CD4-positive, CD25-positive, alpha-beta regulatory T cell (primary cell): ENCODE measurements around the gene DHRS7C. TPM values are rescaled to one million over a fixed set of nuclear protein-coding genes. Genes with fewer than 3 reads are reported as not detected.

ENCODE experiments used
- ATAC-seq, 2 donors: fragments of 150-1000 bp; cut with Tn5 transposase; one replicate each; pipeline ENCODE4 v1.10.0; 2021; ENCODE audit warnings: low read depth in 2 of 2, moderate number of reproducible peaks in 2 of 2, moderate library complexity in 1 of 2
- DNase-seq, 3 donors: peaks; one replicate each; pipeline versions ENCODE4 v3.0.0 to v3.0.0-alpha.2; 2012 to 2022; ENCODE audit warnings: mixed read lengths in 1 of 3
- H3K27ac ChIP-seq: one replicate; pipeline ENCODE4 v1.7.0; 2013; ENCODE audit warnings: mild to moderate bottlenecking, low read length; ENCODE audit not compliant: insufficient read depth, poor library complexity, severe bottlenecking
- H3K27me3 ChIP-seq: one replicate; pipeline ENCODE4 v1.7.0; 2013; ENCODE audit warnings: low read length; ENCODE audit not compliant: control insufficient read depth, insufficient read depth
- H3K36me3 ChIP-seq: one replicate; pipeline ENCODE4 v1.7.0; 2013; ENCODE audit warnings: mild to moderate bottlenecking, low read length, moderate library complexity; ENCODE audit not compliant: control insufficient read depth, insufficient read depth
- H3K4me1 ChIP-seq: 2 replicates; pipeline ENCODE4 v1.7.0; 2013; ENCODE audit warnings: mild to moderate bottlenecking, low read length; ENCODE audit not compliant: insufficient read depth, control insufficient read depth, poor library complexity, severe bottlenecking
- H3K4me3 ChIP-seq: one replicate; pipeline ENCODE4 v1.7.0; 2013; ENCODE audit warnings: low read depth, mild to moderate bottlenecking, low read length, moderate library complexity
- H3K9me3 ChIP-seq, 2 experiments: 1 replicate in 1 of 2; 2 replicates in 1 of 2; pipeline ENCODE4 v1.7.0; 2013; ENCODE audit warnings: low read length in 2 of 2, mild to moderate bottlenecking in 1 of 2, moderate library complexity in 1 of 2; ENCODE audit not compliant: control insufficient read depth in 2 of 2
- H3K27ac Mint-ChIP-seq, 3 donors: one replicate each; pipeline ENCODE4 v1.8.0; 2020 to 2022; ENCODE audit warnings: mild to moderate bottlenecking in 3 of 3, mixed read lengths in 3 of 3, moderate library complexity in 2 of 3
- H3K27me3 Mint-ChIP-seq: one replicate; pipeline ENCODE4 v1.8.0; 2022; ENCODE audit warnings: mild to moderate bottlenecking, mixed read lengths
- H3K36me3 Mint-ChIP-seq: one replicate; pipeline ENCODE4 v1.8.0; 2020; ENCODE audit warnings: mixed read lengths
- H3K4me1 Mint-ChIP-seq, 4 donors: one replicate each; pipeline ENCODE4 v1.8.0; 2020 to 2022; ENCODE audit warnings: mixed read lengths in 4 of 4, mild to moderate bottlenecking in 1 of 4
- H3K4me3 Mint-ChIP-seq, 4 donors: one replicate each; pipeline ENCODE4 v1.8.0; 2020 to 2022; ENCODE audit warnings: mild to moderate bottlenecking in 4 of 4, mixed read lengths in 4 of 4, moderate library complexity in 3 of 4
- H3K9me3 Mint-ChIP-seq, 7 donors: one replicate each; pipeline ENCODE4 v1.8.0; 2020 to 2022; ENCODE audit warnings: mixed read lengths in 7 of 7, mild to moderate bottlenecking in 3 of 7, moderate library complexity in 2 of 7
- polyA plus RNA-seq, 4 donors: library from polyadenylated mRNA; unstranded; fragments of 300-500 nt; fragmentation: Illumina TruSeq; gene quantifications; one replicate each; pipeline ENCODE4 v1.2.3, GENCODE V29; 2021
- total RNA-seq: library from RNA; stranded (reverse); gene quantifications from one replicate; pipeline ENCODE4 v1.2.3, GENCODE V29; 2022

The DHRS7C gene
- total and polyA plus RNA-seq, 5 donors from 2014 or later = not detected

DNA sequence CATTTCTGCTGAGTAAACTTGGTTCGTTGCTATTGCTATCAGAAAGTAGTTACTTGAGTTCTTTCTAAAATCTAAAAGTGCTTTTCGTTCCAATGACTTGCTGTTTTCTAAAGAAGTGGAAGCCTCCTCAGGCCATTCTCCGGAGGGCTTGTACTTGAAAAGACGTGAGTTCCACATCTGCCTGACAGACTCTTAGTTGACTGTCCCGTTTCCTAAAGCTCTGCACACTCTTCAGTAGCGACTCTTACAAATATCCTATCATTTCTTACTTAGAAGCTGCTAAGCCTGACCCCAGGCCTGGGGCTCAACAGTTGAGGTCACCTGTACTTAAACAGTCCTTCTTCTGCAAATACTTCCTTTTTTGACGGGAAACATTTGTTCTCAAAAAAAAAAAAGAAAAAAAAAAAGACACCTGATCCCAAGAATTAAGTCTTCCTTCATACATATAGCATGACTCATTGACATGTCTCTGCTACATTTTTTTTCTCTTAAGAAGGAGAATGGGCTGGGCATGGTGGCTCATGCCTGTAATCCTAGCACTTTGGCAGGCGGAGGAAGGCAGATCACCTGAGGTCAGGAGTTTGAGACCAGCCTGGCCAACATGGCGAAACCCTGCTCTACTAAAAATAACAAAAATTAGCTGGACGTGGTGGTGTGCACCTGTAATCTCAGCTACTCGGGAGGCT is 61.5 kb downstream of the DHRS7C start:
- H3K4me3 ChIP-seq = no peak overlapping the region
- H3K27me3 ChIP-seq = no peaks in the 10 kb centered on the region

DNA sequence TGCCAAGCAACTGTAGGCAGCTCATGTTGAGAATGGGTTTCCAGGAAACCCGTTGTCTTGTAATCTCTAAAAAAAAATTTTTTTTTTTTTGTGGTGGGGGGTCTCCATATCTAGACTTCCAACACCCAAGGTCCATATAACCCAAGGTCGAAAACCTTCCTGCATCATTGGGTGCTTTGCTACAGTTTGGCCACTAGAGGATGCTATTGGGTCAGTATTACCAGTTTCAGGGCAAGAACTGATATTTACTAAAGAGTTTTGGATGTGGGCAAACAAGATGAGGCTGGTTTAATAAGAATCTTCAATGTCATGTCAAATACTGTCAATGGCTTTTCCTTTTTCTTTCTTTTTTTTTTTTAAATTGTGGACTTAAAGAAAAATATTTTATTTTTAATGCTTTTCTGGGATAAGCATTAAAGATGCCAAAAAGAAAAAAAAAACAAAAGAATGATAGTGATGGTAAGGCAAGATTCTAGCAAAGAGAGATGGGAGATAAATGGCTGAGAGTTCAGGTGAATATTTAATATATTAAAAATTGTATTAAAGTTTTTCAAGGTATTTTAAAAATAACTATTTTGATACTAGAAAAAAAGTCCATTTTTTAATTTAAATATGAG is 62.2 kb downstream of the DHRS7C start:
- Histone ChIP-seq H3K36me3 (no peaks in the 10 kb centered on the region), H3K27me3 (no peaks in the 10 kb centered on the region), H3K27ac (no peak overlapping the region), H3K9me3 (no peaks in the 10 kb centered on the region), H3K4me3 (no peak overlapping the region), H3K4me1 (no peaks in the 10 kb centered on the region)
- Mint-ChIP-seq H3K36me3 (no peaks in the 10 kb centered on the region), H3K9me3 (peaks cover 0 to 5% (median 0%) of the 10 kb centered on the region in 7 donors), H3K27ac (no peak overlapping the region), H3K4me3 (no peak overlapping the region), H3K4me1 (no peaks in the 10 kb centered on the region), H3K27me3 (peaks cover 4% of the 10 kb centered on the region)
- ATAC-seq (peak in 1 of 2 donors; percentile 20), DNase-seq (peak in 2 of 3 donors; percentile 14 to 42)

More for the DNA sequence above, 61.5 kb downstream of the DHRS7C start:
- H3K9me3 Mint-ChIP-seq = peaks cover 0 to 5% (median 0%) of the 10 kb centered on the region in 7 donors
- H3K4me3 Mint-ChIP-seq = no peak overlapping the region
- no peak for ATAC-seq
- Histone ChIP-seq H3K9me3 (no peaks in the 10 kb centered on the region), H3K36me3 (no peaks in the 10 kb centered on the region), H3K4me1 (no peaks in the 10 kb centered on the region), H3K27ac (no peak overlapping the region)
- no peak for DNase-seq
- H3K27ac Mint-ChIP-seq = no peak overlapping the region
- peaks cover under 1% of the 10 kb centered on the region for H3K27me3 Mint-ChIP-seq
- H3K4me1 Mint-ChIP-seq = no peaks in the 10 kb centered on the region
- H3K36me3 Mint-ChIP-seq = no peaks in the 10 kb centered on the region

DNA sequence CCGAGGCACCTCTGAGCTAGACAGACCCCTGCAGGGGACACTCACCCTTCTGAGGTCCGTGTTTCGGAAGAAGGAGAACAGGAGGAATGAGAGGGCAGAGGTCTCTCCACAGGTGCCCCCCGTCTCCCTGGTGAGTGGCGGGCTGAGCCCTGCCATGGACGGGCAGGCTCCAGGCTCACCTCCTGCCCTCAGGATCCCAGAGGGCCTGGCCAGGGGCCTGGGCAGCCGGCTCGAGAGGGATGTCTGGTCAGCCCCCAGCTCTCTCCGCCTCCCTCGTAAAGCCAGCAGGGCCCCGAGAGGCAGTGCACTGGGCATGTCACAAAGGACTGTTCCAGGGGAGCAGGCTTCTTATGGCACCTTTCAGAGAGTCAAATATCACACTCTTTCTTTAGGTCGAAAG is 62.8 kb downstream of the DHRS7C start:
- H3K36me3 ChIP-seq = no peaks in the 10 kb centered on the region
- H3K4me3 Mint-ChIP-seq = no peak overlapping the region
- no peaks in the 10 kb centered on the region for H3K36me3 Mint-ChIP-seq
- H3K9me3 Mint-ChIP-seq = peaks cover 0 to 5% (median 0%) of the 10 kb centered on the region in 7 donors
- no peaks in the 10 kb centered on the region for H3K9me3 ChIP-seq
- no peaks in the 10 kb centered on the region for H3K4me1 ChIP-seq
- H3K27ac ChIP-seq = no peak overlapping the region
- ATAC-seq (no peak), DNase-seq (no peak)
- no peaks in the 10 kb centered on the region for H3K4me1 Mint-ChIP-seq
- no peak overlapping the region for H3K27ac Mint-ChIP-seq
- H3K27me3 Mint-ChIP-seq = peaks cover 4% of the 10 kb centered on the region
- no peak overlapping the region for H3K4me3 ChIP-seq
- H3K27me3 ChIP-seq = no peaks in the 10 kb centered on the region

DNA sequence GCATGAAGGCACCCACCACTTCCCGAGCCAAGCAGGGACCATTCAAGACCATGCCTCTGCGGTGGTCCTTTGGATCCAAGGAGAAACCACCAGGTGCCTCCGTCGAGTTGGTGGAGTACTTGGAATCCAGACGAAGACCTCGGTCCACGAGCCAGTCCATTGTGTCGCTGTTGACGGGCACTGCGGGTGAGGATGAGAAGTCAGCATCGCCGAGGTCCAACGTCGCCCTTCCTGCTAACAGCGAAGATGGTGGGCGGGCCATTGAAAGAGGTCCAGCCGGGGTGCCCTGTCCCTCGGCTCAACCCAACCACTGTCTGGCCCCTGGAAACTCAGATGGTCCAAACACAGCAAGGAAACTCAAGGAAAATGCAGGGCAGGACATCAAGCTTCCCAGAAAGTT is 63.4 kb downstream of the DHRS7C start:
- Mint-ChIP-seq H3K9me3 (peaks cover 0 to 5% (median 0%) of the 10 kb centered on the region in 7 donors), H3K27me3 (peaks cover 4% of the 10 kb centered on the region), H3K36me3 (no peaks in the 10 kb centered on the region), H3K4me3 (no peak overlapping the region), H3K4me1 (no peaks in the 10 kb centered on the region), H3K27ac (no peak overlapping the region)
- no peak for DNase-seq
- Histone ChIP-seq H3K27me3 (no peaks in the 10 kb centered on the region), H3K36me3 (no peaks in the 10 kb centered on the region), H3K27ac (no peak overlapping the region), H3K4me1 (no peaks in the 10 kb centered on the region), H3K4me3 (no peak overlapping the region), H3K9me3 (no peaks in the 10 kb centered on the region)
- ATAC-seq = no peak

DNA sequence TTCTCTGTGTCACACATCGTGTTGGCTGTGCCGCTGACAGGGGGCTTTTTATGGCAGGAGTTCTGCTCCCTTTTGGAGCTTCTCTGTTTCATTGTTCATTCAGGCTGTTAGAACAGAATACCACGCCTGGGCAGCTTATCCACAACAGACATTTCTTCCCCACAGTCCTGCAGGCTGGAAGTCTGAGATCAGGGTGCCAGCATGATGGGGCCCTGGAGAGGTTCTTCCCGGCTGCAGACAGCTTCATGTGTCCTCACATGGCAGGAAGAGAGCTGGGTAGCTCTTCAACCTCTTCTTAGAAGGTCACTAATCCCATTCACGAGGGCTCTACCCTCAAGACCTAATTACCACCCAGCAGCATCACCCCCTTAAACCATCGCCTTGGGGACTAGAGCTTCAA is 65.1 kb downstream of the DHRS7C start:
- Mint-ChIP-seq H3K27ac (no peak overlapping the region), H3K4me1 (no peaks in the 10 kb centered on the region), H3K4me3 (no peak overlapping the region), H3K36me3 (no peaks in the 10 kb centered on the region), H3K9me3 (peaks cover 0 to 5% (median 0%) of the 10 kb centered on the region in 7 donors), H3K27me3 (peaks cover 4% of the 10 kb centered on the region)
- ATAC-seq (no peak), DNase-seq (no peak)
- Histone ChIP-seq H3K4me1 (no peaks in the 10 kb centered on the region), H3K4me3 (no peak overlapping the region), H3K9me3 (no peaks in the 10 kb centered on the region), H3K27me3 (no peaks in the 10 kb centered on the region), H3K36me3 (no peaks in the 10 kb centered on the region), H3K27ac (no peak overlapping the region)

DNA sequence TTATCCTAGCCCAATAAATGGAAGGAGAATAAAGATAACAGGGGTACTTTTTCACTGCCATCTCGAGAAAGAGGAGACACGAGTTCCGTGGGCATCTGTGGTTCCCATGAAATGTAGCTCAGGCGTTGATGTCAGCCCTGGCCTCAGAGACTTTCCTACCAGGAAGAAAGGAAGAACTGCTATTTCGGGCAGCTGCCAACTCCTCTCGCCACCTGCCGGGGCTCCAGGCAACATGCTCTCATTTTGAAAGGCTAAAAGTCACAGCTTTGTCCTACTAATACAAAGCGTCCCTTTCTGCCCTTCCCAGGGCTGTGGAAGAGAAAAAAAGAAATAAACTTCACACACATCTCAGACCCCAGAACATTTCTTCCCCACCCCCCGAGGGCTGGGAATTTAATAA is 65.8 kb downstream of the DHRS7C start:
- no peaks in the 10 kb centered on the region for H3K4me1 ChIP-seq
- no peaks in the 10 kb centered on the region for H3K36me3 ChIP-seq
- no peaks in the 10 kb centered on the region for H3K36me3 Mint-ChIP-seq
- no peak for DNase-seq
- no peak overlapping the region for H3K4me3 ChIP-seq
- peaks cover 0 to 5% (median 0%) of the 10 kb centered on the region in 7 donors for H3K9me3 Mint-ChIP-seq
- H3K27ac ChIP-seq = no peak overlapping the region
- no peaks in the 10 kb centered on the region for H3K4me1 Mint-ChIP-seq
- no peaks in the 10 kb centered on the region for H3K27me3 ChIP-seq
- no peak overlapping the region for H3K27ac Mint-ChIP-seq
- ATAC-seq = no peak
- no peaks in the 10 kb centered on the region for H3K9me3 ChIP-seq
- H3K27me3 Mint-ChIP-seq = peaks cover 4% of the 10 kb centered on the region
- H3K4me3 Mint-ChIP-seq = no peak overlapping the region

Other genes starting within 250 kb of the DHRS7C start
- 83.7 TPM for gene STX8, start 215.8 kb downstream of the DHRS7C start, total RNA-seq
- 100 to 1,000 TPM; 157 to 214 (median 189) TPM for gene STX8, start 215.8 kb downstream of the DHRS7C start, polyA plus RNA-seq
- gene CFAP52, start 214.9 kb downstream of the DHRS7C start, total RNA-seq = not detected
- gene CFAP52, start 214.9 kb downstream of the DHRS7C start, polyA plus RNA-seq = not detected
- not detected for gene USP43, start 146.1 kb downstream of the DHRS7C start, total RNA-seq
- not detected for gene USP43, start 146.1 kb downstream of the DHRS7C start, polyA plus RNA-seq
- gene GSG1L2, start 30.5 kb upstream of the DHRS7C start, total RNA-seq = not detected
- gene GSG1L2, start 30.5 kb upstream of the DHRS7C start, polyA plus RNA-seq = not detected
- gene GLP2R, start 34.3 kb upstream of the DHRS7C start, total RNA-seq = not detected
- not detected for gene GLP2R, start 34.3 kb upstream of the DHRS7C start, polyA plus RNA-seq
- not detected for gene RCVRN, start 113.7 kb upstream of the DHRS7C start, total RNA-seq
- not detected for gene RCVRN, start 113.7 kb upstream of the DHRS7C start, polyA plus RNA-seq